ENCODE measurements around the gene ACTR3C.
"Not testable (repeated sequence)": the region's sequence is repeated elsewhere in the genome, so short reads cannot be mapped to it uniquely, and the experiment has no call there.

GRCh38 chr7:150262656-150263055 is 60.7 kb downstream of the ACTR3C start:
- not testable (repeated sequence) for TF ChIP-seq CTCF (IDR thresholded peaks at IDR 0.05; ENCODE audit: insufficient read depth, low read length, poor library complexity, severe bottlenecking); EZH2phosphoT487 (conservative IDR thresholded peaks at IDR 0.05; ENCODE audit: low read length)

All from SU-DHL-6 (cell line).